ENCODE data around the gene ARSB. TPM values are rescaled to one million over a fixed set of nuclear protein-coding genes. Genes with fewer than 3 reads are reported as not detected.
"Not testable (repeated sequence)": the region's sequence is repeated elsewhere in the genome, so short reads cannot be mapped to it uniquely, and the experiment has no call there.

Gene ARSB
- total and polyA plus RNA-seq, 2 experiments from 2014 or later: 16.0 to 25.5 TPM

DNA sequence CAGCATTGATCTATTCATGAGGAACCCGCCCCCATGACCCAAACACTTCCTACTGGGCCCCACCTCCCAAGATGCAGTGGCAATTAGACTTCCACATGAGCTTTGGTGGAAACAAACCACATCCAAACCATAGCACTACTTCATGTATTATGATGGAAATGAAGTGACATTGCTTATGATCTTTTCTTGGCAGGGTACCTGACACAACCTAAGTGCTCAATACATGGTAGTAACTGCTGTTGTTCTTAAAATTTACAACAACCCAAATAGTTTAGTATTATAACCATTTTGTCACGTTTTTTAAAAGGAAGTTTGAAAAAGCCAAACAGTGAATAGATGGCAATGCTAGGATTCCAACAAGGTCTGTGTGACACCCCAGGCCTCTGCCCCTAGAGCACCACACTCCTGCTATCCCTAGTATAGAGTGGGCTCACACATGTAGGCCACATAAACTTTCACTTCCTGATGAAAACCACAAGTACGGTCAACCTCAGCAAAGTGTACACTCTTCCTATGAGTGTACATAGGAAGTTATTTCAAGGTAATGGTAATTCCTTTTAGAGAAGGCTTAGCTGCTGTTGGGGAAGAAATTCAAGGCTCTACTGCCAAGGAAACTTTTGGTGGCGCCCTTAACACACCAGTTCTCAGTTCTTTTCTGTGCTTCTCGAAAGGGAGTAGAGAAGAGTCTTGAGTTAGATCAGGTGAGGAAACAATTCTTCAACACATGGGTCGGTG lies 97.6 kb downstream of the ARSB start:
- no peaks in the 10 kb centered on the region for H3K27me3 ChIP-seq
- no peak overlapping the region for H3K27ac ChIP-seq
- no peak for DNase-seq (ENCODE audit: low read depth in 1 of 2, low spot score in 1 of 2)
- H3K36me3 ChIP-seq: no peaks in the 10 kb centered on the region
- no peaks in the 10 kb centered on the region for H3K9me3 ChIP-seq (ENCODE audit: low read depth)
- peaks cover 3% of the 10 kb centered on the region for H3K4me1 ChIP-seq (ENCODE audit: low read depth)
- TF ChIP-seq, protein P1, sequence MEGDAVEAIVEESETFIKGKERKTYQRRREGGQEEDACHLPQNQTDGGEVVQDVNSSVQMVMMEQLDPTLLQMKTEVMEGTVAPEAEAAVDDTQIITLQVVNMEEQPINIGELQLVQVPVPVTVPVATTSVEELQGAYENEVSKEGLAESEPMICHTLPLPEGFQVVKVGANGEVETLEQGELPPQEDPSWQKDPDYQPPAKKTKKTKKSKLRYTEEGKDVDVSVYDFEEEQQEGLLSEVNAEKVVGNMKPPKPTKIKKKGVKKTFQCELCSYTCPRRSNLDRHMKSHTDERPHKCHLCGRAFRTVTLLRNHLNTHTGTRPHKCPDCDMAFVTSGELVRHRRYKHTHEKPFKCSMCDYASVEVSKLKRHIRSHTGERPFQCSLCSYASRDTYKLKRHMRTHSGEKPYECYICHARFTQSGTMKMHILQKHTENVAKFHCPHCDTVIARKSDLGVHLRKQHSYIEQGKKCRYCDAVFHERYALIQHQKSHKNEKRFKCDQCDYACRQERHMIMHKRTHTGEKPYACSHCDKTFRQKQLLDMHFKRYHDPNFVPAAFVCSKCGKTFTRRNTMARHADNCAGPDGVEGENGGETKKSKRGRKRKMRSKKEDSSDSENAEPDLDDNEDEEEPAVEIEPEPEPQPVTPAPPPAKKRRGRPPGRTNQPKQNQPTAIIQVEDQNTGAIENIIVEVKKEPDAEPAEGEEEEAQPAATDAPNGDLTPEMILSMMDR (IDR thresholded peaks at IDR 0.05; ENCODE audit: low read depth, low read length): no peak
- H3K4me3 ChIP-seq: no peak overlapping the region

DNA sequence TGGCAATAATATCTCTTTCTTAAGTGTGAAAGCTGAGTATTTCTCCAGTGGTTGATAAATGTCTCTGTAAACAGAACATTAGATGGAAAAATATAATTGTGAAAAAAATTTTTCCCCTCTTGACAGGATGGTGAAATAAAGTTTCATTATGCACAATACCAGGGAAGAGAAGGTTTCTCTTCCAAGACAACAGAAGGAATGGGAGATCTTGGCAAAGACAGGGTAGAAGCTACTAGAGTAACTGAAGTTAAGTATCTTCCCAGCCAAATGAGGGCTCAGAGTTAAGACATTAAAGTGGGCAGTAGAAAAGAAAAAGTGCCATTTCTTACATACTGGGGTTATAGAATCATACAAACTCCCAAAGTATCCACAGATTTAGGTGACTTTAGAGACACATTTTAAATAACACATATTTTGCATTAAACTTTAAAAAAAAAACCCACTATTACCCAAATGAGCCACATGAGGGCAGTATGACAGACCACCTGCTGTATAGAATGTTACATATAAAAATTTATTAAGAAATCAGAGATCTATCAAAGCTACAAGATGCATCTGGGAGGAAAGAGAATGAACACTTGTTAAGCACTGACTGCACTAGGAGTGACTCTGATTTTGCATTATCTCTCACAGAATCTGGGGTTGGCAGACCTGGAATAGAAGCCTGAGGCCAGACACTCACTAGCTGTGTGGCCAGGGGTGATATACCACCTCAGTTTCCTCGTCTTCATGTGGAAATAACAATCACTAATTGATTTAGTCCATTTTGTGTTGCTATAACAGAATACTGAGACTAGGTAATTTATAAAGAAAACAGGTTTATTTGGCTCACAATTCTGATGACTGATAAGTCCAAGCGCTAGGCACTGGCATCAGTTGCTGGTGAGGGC lies 98.5 kb downstream of the ARSB start:
- Histone ChIP-seq H3K9me3 (ENCODE audit: low read depth) (no peaks in the 10 kb centered on the region), H3K27ac (no peak overlapping the region), H3K4me3 (no peak overlapping the region), H3K36me3 (no peaks in the 10 kb centered on the region), H3K27me3 (no peaks in the 10 kb centered on the region), H3K4me1 (ENCODE audit: low read depth) (peaks cover 3% of the 10 kb centered on the region)
- DNase-seq (ENCODE audit: low read depth in 1 of 2, low spot score in 1 of 2): peak in 1 of 2 donors; percentile 38
- TF ChIP-seq, protein P1 (IDR thresholded peaks at IDR 0.05; ENCODE audit: low read depth, low read length): peak; percentile 69

DNA sequence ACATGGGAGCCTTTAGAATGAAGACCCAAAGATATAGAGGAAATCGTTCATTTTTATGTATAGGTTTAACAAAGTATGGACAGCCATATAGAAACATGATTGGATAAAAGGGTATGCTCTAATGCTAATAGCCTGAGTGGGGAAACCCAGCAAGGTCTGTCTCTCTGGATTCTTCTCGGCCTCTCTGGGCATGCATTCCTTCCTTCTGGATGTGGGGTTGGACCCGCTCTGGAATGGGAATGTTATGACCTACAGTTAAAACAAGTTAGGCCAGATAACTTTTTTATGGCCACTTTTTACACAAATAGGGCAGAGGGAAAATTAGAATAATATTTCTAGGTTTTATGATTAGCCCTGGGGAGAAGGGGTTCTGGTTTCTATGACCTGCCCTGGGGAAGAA lies 103.2 kb downstream of the ARSB start:
- Histone ChIP-seq H3K36me3 (no peaks in the 10 kb centered on the region), H3K9me3 (ENCODE audit: low read depth) (no peaks in the 10 kb centered on the region), H3K4me1 (ENCODE audit: low read depth) (no peaks in the 10 kb centered on the region), H3K27me3 (no peaks in the 10 kb centered on the region), H3K27ac (no peak overlapping the region), H3K4me3 (no peak overlapping the region)
- TF ChIP-seq, protein P1 (IDR thresholded peaks at IDR 0.05; ENCODE audit: low read depth, low read length): no peak
- DNase-seq (ENCODE audit: low read depth in 1 of 2, low spot score in 1 of 2): no peak

DNA sequence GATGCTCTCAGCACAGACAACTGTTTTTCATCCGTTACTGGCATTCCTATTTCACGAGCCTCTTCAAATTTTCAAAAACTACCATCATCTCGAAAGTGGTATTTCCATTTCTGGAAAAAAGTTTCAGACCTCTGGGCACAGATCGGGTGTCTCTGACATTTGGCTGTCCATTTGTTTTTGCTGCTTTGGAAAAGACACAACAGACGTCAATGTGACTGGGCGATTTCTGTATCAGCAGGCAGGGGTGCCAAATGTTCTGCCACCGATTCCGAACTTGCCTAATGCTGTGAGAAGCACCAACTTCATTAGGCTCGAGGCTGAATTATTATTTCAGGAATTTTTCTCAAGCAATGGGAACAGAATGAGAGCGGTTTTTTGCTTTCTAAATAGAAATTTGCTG lies 105.6 kb downstream of the ARSB start:
- Histone ChIP-seq H3K4me3 (no peak overlapping the region), H3K27me3 (no peaks in the 10 kb centered on the region), H3K36me3 (no peaks in the 10 kb centered on the region), H3K4me1 (ENCODE audit: low read depth) (no peaks in the 10 kb centered on the region), H3K27ac (no peak overlapping the region), H3K9me3 (ENCODE audit: low read depth) (no peaks in the 10 kb centered on the region)
- TF ChIP-seq, protein P1 (IDR thresholded peaks at IDR 0.05; ENCODE audit: low read depth, low read length): no peak
- no peak for DNase-seq (ENCODE audit: low read depth in 1 of 2, low spot score in 1 of 2)

DNA sequence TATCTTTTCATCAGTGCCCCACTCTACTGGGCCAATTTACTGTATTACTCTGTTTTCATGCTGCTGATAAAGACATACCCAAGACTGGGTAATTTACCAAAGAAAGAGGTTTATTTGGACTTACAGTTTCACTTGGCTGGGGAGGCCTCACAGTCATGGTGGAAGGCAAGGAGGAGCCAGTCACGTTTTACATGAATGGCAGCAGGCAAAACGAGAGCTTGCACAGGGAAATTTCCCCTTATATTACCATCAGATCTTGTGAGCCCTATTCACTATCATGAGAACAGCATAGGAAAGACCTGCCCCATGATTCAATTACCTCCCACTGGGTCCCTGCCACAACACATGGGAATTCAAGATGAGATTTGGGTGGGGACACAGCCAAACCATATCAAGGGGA lies 119.0 kb downstream of the ARSB start:
- H3K4me1 ChIP-seq (ENCODE audit: low read depth); DNase-seq (ENCODE audit: low read depth in 1 of 2, low spot score in 1 of 2); H3K27me3 ChIP-seq; H3K27ac ChIP-seq; H3K4me3 ChIP-seq; H3K36me3 ChIP-seq; H3K9me3 ChIP-seq (ENCODE audit: low read depth): not testable (repeated sequence)

DNA sequence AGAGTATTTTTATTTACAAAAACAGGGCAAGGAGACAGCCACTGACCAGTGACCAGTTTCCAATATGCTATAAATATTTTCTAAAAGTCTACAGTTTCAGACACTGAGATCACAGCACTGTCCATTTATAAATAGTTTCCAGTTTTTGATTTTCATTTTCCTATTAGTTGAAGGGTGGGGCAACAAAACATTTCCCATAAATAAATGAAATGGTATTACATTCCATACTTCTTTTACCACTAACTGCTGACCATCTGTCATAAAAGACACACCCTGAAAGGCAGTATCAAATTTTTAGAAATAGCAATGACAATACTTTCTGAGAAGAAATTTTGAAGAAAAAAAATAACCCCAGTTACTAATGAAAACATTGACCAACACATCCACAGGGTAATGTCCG lies 126.7 kb downstream of the ARSB start:
- Histone ChIP-seq H3K27me3 (no peaks in the 10 kb centered on the region), H3K4me1 (ENCODE audit: low read depth) (no peaks in the 10 kb centered on the region), H3K4me3 (no peak overlapping the region), H3K9me3 (ENCODE audit: low read depth) (no peaks in the 10 kb centered on the region), H3K36me3 (no peaks in the 10 kb centered on the region), H3K27ac (no peak overlapping the region)
- no peak for DNase-seq (ENCODE audit: low read depth in 1 of 2, low spot score in 1 of 2)
- TF ChIP-seq, protein P1 (IDR thresholded peaks at IDR 0.05; ENCODE audit: low read depth, low read length): no peak
